GM18861 (cell line): ENCODE data around the gene PIK3R1.

Experiments
- ATAC-seq: cut with Tn5 transposase; IDR thresholded peaks from one replicate; pipeline ENCODE4 v1.9.1; 2021; ENCODE audit not compliant: unreplicated experiment

The PIK3R1 gene

GRCh38 chr5:68347536-68347935 lies 132.0 kb downstream of the PIK3R1 start:
- no peak for ATAC-seq

- no peak for ATAC-seq
Observed at GRCh38 chr5:68348447-68349222, 133.1 kb downstream of the PIK3R1 start.

GRCh38 chr5:68350176-68350575 lies 134.6 kb downstream of the PIK3R1 start:
- no peak for ATAC-seq
